Neural cell (in vitro differentiated cells): ENCODE data around the gene ITFG2. TPM values are rescaled to one million over a fixed set of nuclear protein-coding genes. Genes with fewer than 3 reads are reported as not detected.

ENCODE experiments used
- H2AFZ ChIP-seq: fragments of 200-600, 300-800 bp; sonication (generic), shearing (Covaris generic); 2 replicates; pipeline ENCODE4 v1.6.0; 2014; ENCODE audit warnings: low read depth, mild to moderate bottlenecking, antibody characterized with exemption, low read length, moderate library complexity
- H3F3A ChIP-seq: fragments of 200-600 bp; shearing (Covaris generic); 2 replicates; pipeline ENCODE4 v1.6.1; 2016; ENCODE audit warnings: mild to moderate bottlenecking, moderate library complexity, mixed read lengths, antibody characterized with exemption, low read length; ENCODE audit not compliant: insufficient read depth, poor library complexity, severe bottlenecking
- H3K27ac ChIP-seq: fragments of 200-600, 300-800 bp; sonication (generic), shearing (Covaris generic); 2 replicates; pipeline ENCODE4 v1.5.1; 2014; ENCODE audit warnings: mild to moderate bottlenecking, low read length, moderate library complexity
- H3K27me3 ChIP-seq: fragments of 300-800, 200-600 bp; sonication (generic), shearing (Covaris generic); 2 replicates; pipeline ENCODE4 v1.6.0; 2014; ENCODE audit warnings: mild to moderate bottlenecking, low read depth, low read length, moderate library complexity; ENCODE audit not compliant: insufficient read depth
- H3K36me3 ChIP-seq: fragments of 300-800, 200-600 bp; sonication (generic), shearing (Covaris generic); 2 replicates; pipeline ENCODE4 v1.5.1; 2014; ENCODE audit warnings: mild to moderate bottlenecking, antibody characterized with exemption, low read length, moderate library complexity; ENCODE audit not compliant: insufficient read depth
- H3K4me2 ChIP-seq: fragments of 300-800, 200-600 bp; sonication (generic), shearing (Covaris generic); 2 replicates; pipeline ENCODE4 v1.6.0; 2014; ENCODE audit warnings: mild to moderate bottlenecking, low read length
- H3K4me3 ChIP-seq: fragments of 300-800, 200-600 bp; sonication (generic), shearing (Covaris generic); 2 replicates; pipeline ENCODE4 v1.5.1; 2014; ENCODE audit warnings: mild to moderate bottlenecking, low read length, moderate library complexity
- H3K79me2 ChIP-seq: fragments of 200-600 bp; shearing (Covaris generic); replicated peaks from 2 replicates; pipeline ENCODE4 v1.6.0; 2014; ENCODE audit warnings: mild to moderate bottlenecking, low read length, moderate library complexity; ENCODE audit not compliant: insufficient read depth
- H3K9ac ChIP-seq: fragments of 300-800, 200-600 bp; sonication (generic), shearing (Covaris generic); 2 replicates; pipeline ENCODE4 v1.6.1; 2016; ENCODE audit warnings: mild to moderate bottlenecking, low read length, mixed read lengths
- H3K9me2 ChIP-seq: fragments of 200-600 bp; shearing (Covaris generic); 2 replicates; pipeline ENCODE4 v1.6.1; 2016; ENCODE audit warnings: mild to moderate bottlenecking, low read length, mixed read lengths; ENCODE audit not compliant: insufficient read depth
- H3K9me3 ChIP-seq: fragments of 200-600, 300-800 bp; sonication (generic), shearing (Covaris generic); 2 replicates; pipeline ENCODE4 v1.6.1; 2016; ENCODE audit warnings: mild to moderate bottlenecking, mixed run types, low read length, moderate library complexity, mixed read lengths
- H4K20me1 ChIP-seq: fragments of 200-600 bp; shearing (Covaris generic); 2 replicates; pipeline ENCODE4 v1.6.1; 2016; ENCODE audit warnings: mild to moderate bottlenecking, mixed run types; ENCODE audit not compliant: insufficient read depth
- EP300 ChIP-seq: fragments of 450-650 bp; conservative IDR thresholded peaks from 2 replicates; pipeline ENCODE4 v1.6.1; 2014; ENCODE audit warnings: antibody characterized with exemption, mild to moderate bottlenecking, moderate library complexity; ENCODE audit not compliant: poor library complexity, severe bottlenecking
- EZH2 ChIP-seq: fragments of 200-600, 300-800 bp; shearing (Covaris generic), sonication (generic); IDR thresholded peaks from 2 replicates; pipeline ENCODE4 v1.6.1; 2014; ENCODE audit warnings: antibody characterized with exemption, low read length, borderline replicate concordance, mild to moderate bottlenecking; ENCODE audit not compliant: insufficient read depth, poor library complexity, severe bottlenecking
- MXI1 ChIP-seq: fragments of 450-650 bp; conservative IDR thresholded peaks from 2 replicates; pipeline ENCODE4 v1.6.1; 2014; ENCODE audit warnings: antibody characterized with exemption, mild to moderate bottlenecking; ENCODE audit not compliant: poor library complexity, severe bottlenecking
- POLR2AphosphoS5 ChIP-seq: IDR thresholded peaks from 2 replicates; pipeline ENCODE4 v1.6.1; 2012
- RAD21 ChIP-seq: fragments of 450-650 bp; conservative IDR thresholded peaks from 2 replicates; pipeline ENCODE4 v1.6.1; 2014; ENCODE audit warnings: antibody characterized with exemption, mild to moderate bottlenecking, moderate library complexity
- SMC3 ChIP-seq: fragments of 450-650 bp; conservative IDR thresholded peaks from 2 replicates; pipeline ENCODE4 v1.6.1; 2014; ENCODE audit warnings: antibody characterized with exemption, mild to moderate bottlenecking, moderate library complexity; ENCODE audit not compliant: poor library complexity
- TAF1 ChIP-seq: IDR thresholded peaks from 2 replicates; pipeline ENCODE4 v1.6.1; 2012; ENCODE audit warnings: low read depth
- polyA plus RNA-seq: library from polyadenylated mRNA; depleted of rRNA; stranded (reverse); fragments of >200 nt; gene quantifications from 2 replicates; pipeline ENCODE4 v1.2.3, GENCODE V29; 2014
- TF ChIP-seq, protein P1 (sequence below): IDR thresholded peaks from 2 replicates; pipeline ENCODE4 v1.6.1; 2012; ENCODE audit warnings: borderline replicate concordance
- TF ChIP-seq, protein P2 (sequence below): fragments of 450-650 bp; IDR thresholded peaks from 2 replicates; pipeline ENCODE4 v1.5.1; 2014; ENCODE audit warnings: antibody characterized with exemption, mild to moderate bottlenecking, moderate library complexity; ENCODE audit not compliant: poor library complexity, severe bottlenecking

ITFG2 gene
- polyA plus RNA-seq, 1 donor from 2014 or later: 22.2 TPM

- H3K9ac ChIP-seq: no peak overlapping the region
- no peaks in the 10 kb centered on the region for H3K79me2 ChIP-seq
- no peaks in the 10 kb centered on the region for H3K9me2 ChIP-seq
- no peaks in the 10 kb centered on the region for H3K36me3 ChIP-seq
- no peak overlapping the region for H3K4me2 ChIP-seq
- H4K20me1 ChIP-seq: no peaks in the 10 kb centered on the region
- no peaks in the 10 kb centered on the region for H3K9me3 ChIP-seq
- no peak overlapping the region for H3K27ac ChIP-seq
- H3K4me3 ChIP-seq: no peak overlapping the region
- no peaks in the 10 kb centered on the region for H3K27me3 ChIP-seq
- H2AFZ ChIP-seq: no peak overlapping the region
- no peak for TF ChIP-seq EP300
- TF ChIP-seq MXI1: no peak
- TF ChIP-seq, protein P1, sequence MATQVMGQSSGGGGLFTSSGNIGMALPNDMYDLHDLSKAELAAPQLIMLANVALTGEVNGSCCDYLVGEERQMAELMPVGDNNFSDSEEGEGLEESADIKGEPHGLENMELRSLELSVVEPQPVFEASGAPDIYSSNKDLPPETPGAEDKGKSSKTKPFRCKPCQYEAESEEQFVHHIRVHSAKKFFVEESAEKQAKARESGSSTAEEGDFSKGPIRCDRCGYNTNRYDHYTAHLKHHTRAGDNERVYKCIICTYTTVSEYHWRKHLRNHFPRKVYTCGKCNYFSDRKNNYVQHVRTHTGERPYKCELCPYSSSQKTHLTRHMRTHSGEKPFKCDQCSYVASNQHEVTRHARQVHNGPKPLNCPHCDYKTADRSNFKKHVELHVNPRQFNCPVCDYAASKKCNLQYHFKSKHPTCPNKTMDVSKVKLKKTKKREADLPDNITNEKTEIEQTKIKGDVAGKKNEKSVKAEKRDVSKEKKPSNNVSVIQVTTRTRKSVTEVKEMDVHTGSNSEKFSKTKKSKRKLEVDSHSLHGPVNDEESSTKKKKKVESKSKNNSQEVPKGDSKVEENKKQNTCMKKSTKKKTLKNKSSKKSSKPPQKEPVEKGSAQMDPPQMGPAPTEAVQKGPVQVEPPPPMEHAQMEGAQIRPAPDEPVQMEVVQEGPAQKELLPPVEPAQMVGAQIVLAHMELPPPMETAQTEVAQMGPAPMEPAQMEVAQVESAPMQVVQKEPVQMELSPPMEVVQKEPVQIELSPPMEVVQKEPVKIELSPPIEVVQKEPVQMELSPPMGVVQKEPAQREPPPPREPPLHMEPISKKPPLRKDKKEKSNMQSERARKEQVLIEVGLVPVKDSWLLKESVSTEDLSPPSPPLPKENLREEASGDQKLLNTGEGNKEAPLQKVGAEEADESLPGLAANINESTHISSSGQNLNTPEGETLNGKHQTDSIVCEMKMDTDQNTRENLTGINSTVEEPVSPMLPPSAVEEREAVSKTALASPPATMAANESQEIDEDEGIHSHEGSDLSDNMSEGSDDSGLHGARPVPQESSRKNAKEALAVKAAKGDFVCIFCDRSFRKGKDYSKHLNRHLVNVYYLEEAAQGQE: no peak
- TF ChIP-seq EZH2: no peak
- TF ChIP-seq, protein P2, sequence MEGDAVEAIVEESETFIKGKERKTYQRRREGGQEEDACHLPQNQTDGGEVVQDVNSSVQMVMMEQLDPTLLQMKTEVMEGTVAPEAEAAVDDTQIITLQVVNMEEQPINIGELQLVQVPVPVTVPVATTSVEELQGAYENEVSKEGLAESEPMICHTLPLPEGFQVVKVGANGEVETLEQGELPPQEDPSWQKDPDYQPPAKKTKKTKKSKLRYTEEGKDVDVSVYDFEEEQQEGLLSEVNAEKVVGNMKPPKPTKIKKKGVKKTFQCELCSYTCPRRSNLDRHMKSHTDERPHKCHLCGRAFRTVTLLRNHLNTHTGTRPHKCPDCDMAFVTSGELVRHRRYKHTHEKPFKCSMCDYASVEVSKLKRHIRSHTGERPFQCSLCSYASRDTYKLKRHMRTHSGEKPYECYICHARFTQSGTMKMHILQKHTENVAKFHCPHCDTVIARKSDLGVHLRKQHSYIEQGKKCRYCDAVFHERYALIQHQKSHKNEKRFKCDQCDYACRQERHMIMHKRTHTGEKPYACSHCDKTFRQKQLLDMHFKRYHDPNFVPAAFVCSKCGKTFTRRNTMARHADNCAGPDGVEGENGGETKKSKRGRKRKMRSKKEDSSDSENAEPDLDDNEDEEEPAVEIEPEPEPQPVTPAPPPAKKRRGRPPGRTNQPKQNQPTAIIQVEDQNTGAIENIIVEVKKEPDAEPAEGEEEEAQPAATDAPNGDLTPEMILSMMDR: no peak
- TF ChIP-seq SMC3: no peak
- no peak for TF ChIP-seq POLR2AphosphoS5
- no peak for TF ChIP-seq RAD21
- no peak for TF ChIP-seq TAF1
- no peaks in the 10 kb centered on the region for H3F3A ChIP-seq
Observed at GRCh38 chr12:2779281-2779680, 33.2 kb upstream of the ITFG2 start.

- H3K9me2 ChIP-seq: no peaks in the 10 kb centered on the region
- peak overlapping the region; percentile 55 for H3K4me3 ChIP-seq
- no peaks in the 10 kb centered on the region for H3K27me3 ChIP-seq
- H3K36me3 ChIP-seq: no peaks in the 10 kb centered on the region
- H4K20me1 ChIP-seq: no peaks in the 10 kb centered on the region
- no peaks in the 10 kb centered on the region for H3K9me3 ChIP-seq
- no peak overlapping the region for H3K27ac ChIP-seq
- no peaks in the 10 kb centered on the region for H3F3A ChIP-seq
- no peak overlapping the region for H3K4me2 ChIP-seq
- H3K9ac ChIP-seq: peak overlapping the region; percentile 18
- H2AFZ ChIP-seq: no peak overlapping the region
- TF ChIP-seq, protein P1: no peak
- TF ChIP-seq RAD21: peak; percentile 78
- TF ChIP-seq TAF1: no peak
- no peak for TF ChIP-seq POLR2AphosphoS5
- TF ChIP-seq, protein P2: peak; percentile 90
- no peak for TF ChIP-seq MXI1
- no peak for TF ChIP-seq EZH2
- peak; percentile 81 for TF ChIP-seq SMC3
- no peak for TF ChIP-seq EP300
- no peaks in the 10 kb centered on the region for H3K79me2 ChIP-seq
Observed at GRCh38 chr12:2783936-2784600, 28.4 kb upstream of the ITFG2 start.
